OCI-LY7 (cell line): ENCODE measurements around the gene MANBA. TPM values are rescaled to one million over a fixed set of nuclear protein-coding genes. Genes with fewer than 3 reads are reported as not detected.

Experiments used
- BruUV-seq: library from RNA; stranded (reverse); fragments of 400-500 nt; replicated peaks from 2 replicates; lab custom pipeline; 2021; lab: Mats Ljungman, UMichigan
- CTCF ChIA-PET: fragments of 300-600 bp; sonication (Branson Sonifier 250); formaldehyde crosslinking; loops from one replicate; lab custom pipeline; 2022; ENCODE audit warnings: antibody characterized with exemption; ENCODE audit not compliant: unreplicated experiment; lab: Charles Lee
- POLR2A ChIA-PET: fragments of 300-600 bp; sonication (Branson Sonifier 250); formaldehyde crosslinking; loops from one replicate; lab custom pipeline; 2022; ENCODE audit warnings: antibody characterized with exemption; lab: Charles Lee
- DNase-seq: peaks from one replicate; pipeline ENCODE4 v3.0.0-alpha.2; 2015; ENCODE audit warnings: low spot score
- H2AFZ ChIP-seq: fragments of 200-600 bp; sonication (generic), shearing (Covaris generic); 2 replicates; pipeline ENCODE4 v1.6.1; 2014; ENCODE audit warnings: mild to moderate bottlenecking, antibody characterized with exemption, low read length, moderate library complexity
- H3K27ac ChIP-seq: fragments of 200-600 bp; sonication (generic); 2 replicates; pipeline ENCODE4 v1.5.1; 2014; ENCODE audit warnings: mixed run types, low read depth, mild to moderate bottlenecking, moderate library complexity, low read length, inconsistent platforms; ENCODE audit not compliant: poor library complexity, severe bottlenecking
- H3K36me3 ChIP-seq: fragments of 200-600 bp; sonication (generic); 2 replicates; pipeline ENCODE4 v1.6.1; 2014; ENCODE audit warnings: mild to moderate bottlenecking, antibody characterized with exemption, low read length, moderate library complexity, mixed read lengths; ENCODE audit not compliant: insufficient read depth
- H3K4me1 ChIP-seq: fragments of 200-600 bp; sonication (generic); 2 replicates; pipeline ENCODE4 v1.5.1; 2014; ENCODE audit warnings: mild to moderate bottlenecking, low read length; ENCODE audit not compliant: insufficient read depth, poor library complexity, severe bottlenecking
- H3K4me2 ChIP-seq: fragments of 200-600 bp; sonication (generic); 2 replicates; pipeline ENCODE4 v1.6.1; 2014; ENCODE audit warnings: mild to moderate bottlenecking, low read length
- H3K4me3 ChIP-seq: fragments of 200-600 bp; sonication (generic); 2 replicates; pipeline ENCODE4 v1.5.1; 2014; ENCODE audit warnings: mild to moderate bottlenecking, low read depth, low read length; ENCODE audit not compliant: poor library complexity, severe bottlenecking
- H3K79me2 ChIP-seq: fragments of 200-600 bp; sonication (generic); 2 replicates; pipeline ENCODE4 v1.6.1; 2016; ENCODE audit warnings: low read depth, mild to moderate bottlenecking, low read length, moderate library complexity, mixed read lengths; ENCODE audit not compliant: insufficient read depth
- H3K9me2 ChIP-seq: fragments of 200-600 bp; sonication (generic); 2 replicates; pipeline ENCODE4 v1.6.1; 2016; ENCODE audit warnings: mild to moderate bottlenecking, low read length, mixed read lengths; ENCODE audit not compliant: insufficient read depth
- H3K9me3 ChIP-seq: fragments of 200-600 bp; sonication (generic); 2 replicates; pipeline ENCODE4 v1.6.1; 2014; ENCODE audit warnings: mild to moderate bottlenecking, mixed run types, low read length, mixed read lengths
- H4K20me1 ChIP-seq: fragments of 200-600 bp; sonication (generic); 2 replicates; pipeline ENCODE4 v1.6.1; 2014; ENCODE audit warnings: mild to moderate bottlenecking, antibody characterized with exemption, low read length, moderate library complexity, mixed read lengths; ENCODE audit not compliant: insufficient read depth
- CTCF ChIP-seq: fragments of 200-600 bp; sonication (generic); conservative IDR thresholded peaks from 2 replicates; pipeline ENCODE4 v1.5.1; 2014; ENCODE audit warnings: mild to moderate bottlenecking, antibody characterized with exemption, low read length, moderate library complexity, mixed read lengths
- EZH2phosphoT487 ChIP-seq: fragments of 200-600 bp; sonication (generic); IDR thresholded peaks from 2 replicates; pipeline ENCODE4 v1.6.1; 2018; ENCODE audit warnings: low read depth, borderline replicate concordance, mild to moderate bottlenecking, mixed run types, antibody characterized with exemption, low read length, moderate library complexity, mixed read lengths
- intact Hi-C: fragments of 100-400 bp; cut with micrococcal nuclease; formaldehyde crosslinking; loops from one replicate; pipeline ENCODE4 v1.10.0; 2022; ENCODE audit not compliant: unreplicated experiment
- total RNA-seq, 2 experiments: library from RNA; depleted of rRNA in 1 of 2; stranded (reverse); fragments of >200 nt in 1 of 2; shearing (Covaris generic) in 1 of 2; gene quantifications; 2 replicates each; pipeline ENCODE4 v1.2.3, GENCODE V29; 2014 to 2022

The MANBA gene
- total RNA-seq, 2 experiments from 2014 or later: 22.8 to 30.0 TPM

- ChIA-PET POLR2A (interaction anchor here (0.6 to 0.7 kb wide), 2 partner anchors 66 to 71 kb away, joined by 3 read pairs; no protein-coding TSS in a partner anchor), CTCF (no interaction called here)
- BruUV-seq: no TSS peak
- TF ChIP-seq EZH2phosphoT487: no peak
- TF ChIP-seq CTCF: no peak
- Histone ChIP-seq H3K36me3 (peaks cover 48% of the 10 kb centered on the region), H3K79me2 (no peaks in the 10 kb centered on the region), H3K27ac (no peak overlapping the region), H3K4me1 (no peaks in the 10 kb centered on the region), H3K4me3 (no peak overlapping the region), H3K9me3 (no peaks in the 10 kb centered on the region), H4K20me1 (no peaks in the 10 kb centered on the region), H3K4me2 (no peak overlapping the region), H3K9me2 (no peaks in the 10 kb centered on the region), H2AFZ (no peak overlapping the region)
- DNase-seq: no peak
- intact Hi-C loops: no loop called here
Measured at GRCh38 chr4:102791318-102791835, 30.6 kb upstream of the MANBA start.

GRCh38 chr4:102789317-102789717 is 28.5 kb upstream of the MANBA start:
- ChIA-PET POLR2A (interaction anchor here (0.5 to 1.1 kb wide), 4 partner anchors 11 to 38 kb away, joined by 3 to 4 read pairs (median 3); no protein-coding TSS in a partner anchor), CTCF (no interaction called here)
- Histone ChIP-seq H3K36me3 (peaks cover 27% of the 10 kb centered on the region), H3K4me1 (no peaks in the 10 kb centered on the region), H4K20me1 (no peaks in the 10 kb centered on the region), H3K4me2 (no peak overlapping the region), H3K4me3 (no peak overlapping the region), H3K79me2 (no peaks in the 10 kb centered on the region), H3K9me3 (no peaks in the 10 kb centered on the region), H3K9me2 (no peaks in the 10 kb centered on the region), H3K27ac (no peak overlapping the region), H2AFZ (no peak overlapping the region)
- no peak for TF ChIP-seq EZH2phosphoT487
- no peak for TF ChIP-seq CTCF
- intact Hi-C loops: no loop called here
- BruUV-seq: TSS peak; percentile 7
- DNase-seq: no peak

GRCh38 chr4:102787944-102788343 is 27.2 kb upstream of the MANBA start:
- Histone ChIP-seq H3K4me2 (no peak overlapping the region), H3K4me1 (no peaks in the 10 kb centered on the region), H3K79me2 (no peaks in the 10 kb centered on the region), H3K27ac (no peak overlapping the region), H2AFZ (no peak overlapping the region), H3K36me3 (peaks cover 14% of the 10 kb centered on the region), H4K20me1 (no peaks in the 10 kb centered on the region), H3K9me2 (no peaks in the 10 kb centered on the region), H3K9me3 (no peaks in the 10 kb centered on the region), H3K4me3 (no peak overlapping the region)
- ChIA-PET POLR2A (no interaction called here), CTCF (no interaction called here)
- DNase-seq: no peak
- intact Hi-C loops: no loop called here
- TF ChIP-seq EZH2phosphoT487: no peak
- no peak for TF ChIP-seq CTCF
- no TSS peak for BruUV-seq
